GM20000 (cell line): ENCODE measurements around the gene ZFTA.

Experiments
- DNase-seq: peaks from one replicate; pipeline ENCODE4 v3.0.0; 2012; ENCODE audit warnings: low spot score
- CTCF ChIP-seq: IDR thresholded peaks from 2 replicates; pipeline ENCODE4 v1.5.1; 2012; ENCODE audit warnings: mild to moderate bottlenecking, control low read depth; ENCODE audit errors: extremely low read depth, missing control alignments

ZFTA gene

DNA sequence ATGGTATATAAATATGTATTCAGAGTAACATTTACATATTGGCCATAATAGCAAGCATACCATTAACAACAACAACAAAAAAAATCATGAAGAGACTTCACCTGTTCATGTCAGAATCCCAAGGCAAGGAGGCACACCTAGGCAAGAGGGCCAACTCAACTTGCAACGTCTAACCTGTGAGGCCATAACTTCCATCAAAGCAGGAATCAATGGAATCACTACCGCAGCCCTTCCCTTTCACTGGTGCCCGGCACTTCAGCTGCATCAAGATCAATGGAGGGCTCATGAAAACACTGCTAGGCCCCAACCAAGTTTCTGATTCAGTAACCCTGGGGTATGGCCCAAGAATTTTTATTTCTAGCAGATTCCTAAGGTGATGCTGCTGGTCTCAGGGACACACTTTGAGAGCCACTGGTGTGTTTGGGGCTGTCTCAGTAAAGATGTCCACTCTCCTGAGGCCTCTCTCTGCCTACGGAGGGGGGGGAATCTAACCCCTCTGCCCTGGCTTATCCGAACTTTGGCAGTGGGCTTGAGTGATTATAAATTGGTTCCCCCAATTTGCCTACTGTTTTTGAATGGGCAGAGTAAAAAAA, 8.0 kb downstream of the ZFTA start:
- DNase-seq, result no peak
- TF ChIP-seq CTCF, result no peak

- no peak for DNase-seq
- TF ChIP-seq CTCF, result no peak
Measured at GRCh38 chr11:63756919-63757761, 11.4 kb downstream of the ZFTA start.

DNA sequence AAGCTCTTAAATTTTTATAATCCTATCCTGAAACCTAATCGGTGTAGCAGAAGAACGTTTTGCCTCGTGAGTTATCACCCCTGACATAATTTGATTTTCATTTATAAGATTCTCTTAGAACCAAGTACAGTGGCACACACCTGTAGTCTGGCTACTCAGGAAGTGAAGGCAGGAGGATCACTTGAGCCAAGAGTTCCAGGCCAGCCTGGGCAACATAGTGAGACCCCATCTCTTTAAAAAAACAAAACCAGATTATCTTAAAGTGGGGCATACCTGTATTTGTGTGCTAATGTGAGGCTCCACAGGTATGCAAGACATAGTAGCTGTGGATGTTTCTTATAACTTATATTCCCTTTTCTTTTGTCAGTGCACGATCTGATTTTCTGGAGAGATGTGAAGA, 19.0 kb downstream of the ZFTA start:
- TF ChIP-seq CTCF, result no peak
- no peak for DNase-seq

GRCh38 chr11:63747011-63747410, 21.6 kb downstream of the ZFTA start:
- no peak for DNase-seq
- TF ChIP-seq CTCF, result no peak

DNA sequence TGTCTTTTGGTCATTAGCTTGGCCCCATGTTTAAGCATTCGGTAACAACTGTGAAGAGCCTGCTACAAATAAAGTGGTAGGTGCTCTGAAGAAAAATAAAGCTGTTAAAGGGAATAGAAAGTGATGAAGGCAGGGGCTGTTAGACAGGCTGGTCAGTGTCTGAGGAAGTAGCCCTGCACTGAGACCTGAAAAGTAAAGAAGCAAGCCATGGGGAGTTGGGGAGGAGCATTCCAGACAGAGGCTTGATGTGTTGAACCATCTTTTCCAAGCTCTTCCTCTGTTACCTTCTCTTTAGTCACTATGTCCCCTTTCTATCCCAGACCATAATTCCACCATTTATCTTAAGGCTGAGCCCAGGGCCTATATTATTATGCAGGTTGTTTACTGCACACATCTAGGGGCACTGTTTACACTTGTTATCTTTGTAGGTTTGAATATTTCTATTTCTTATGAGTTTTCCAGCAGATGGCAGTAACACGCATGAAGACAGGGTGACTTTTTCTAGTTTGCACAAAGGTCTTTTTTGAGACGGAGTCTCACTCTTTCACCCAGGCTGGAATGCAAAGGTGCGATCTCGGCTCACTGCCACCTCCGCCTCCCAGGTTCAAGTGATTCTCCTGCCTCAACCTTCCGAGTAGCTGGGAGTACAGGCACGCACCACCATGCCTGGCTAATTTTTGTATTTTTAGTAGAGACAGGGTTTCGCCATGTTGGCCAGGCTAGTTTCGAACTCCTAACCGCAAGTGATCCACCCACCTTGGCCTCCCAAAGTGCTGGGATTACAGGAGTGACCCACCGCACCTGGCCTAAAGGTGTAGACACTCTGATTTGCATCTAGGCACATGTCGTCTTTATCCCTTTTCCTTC, 23.0 kb downstream of the ZFTA start:
- no peak for DNase-seq

DNA sequence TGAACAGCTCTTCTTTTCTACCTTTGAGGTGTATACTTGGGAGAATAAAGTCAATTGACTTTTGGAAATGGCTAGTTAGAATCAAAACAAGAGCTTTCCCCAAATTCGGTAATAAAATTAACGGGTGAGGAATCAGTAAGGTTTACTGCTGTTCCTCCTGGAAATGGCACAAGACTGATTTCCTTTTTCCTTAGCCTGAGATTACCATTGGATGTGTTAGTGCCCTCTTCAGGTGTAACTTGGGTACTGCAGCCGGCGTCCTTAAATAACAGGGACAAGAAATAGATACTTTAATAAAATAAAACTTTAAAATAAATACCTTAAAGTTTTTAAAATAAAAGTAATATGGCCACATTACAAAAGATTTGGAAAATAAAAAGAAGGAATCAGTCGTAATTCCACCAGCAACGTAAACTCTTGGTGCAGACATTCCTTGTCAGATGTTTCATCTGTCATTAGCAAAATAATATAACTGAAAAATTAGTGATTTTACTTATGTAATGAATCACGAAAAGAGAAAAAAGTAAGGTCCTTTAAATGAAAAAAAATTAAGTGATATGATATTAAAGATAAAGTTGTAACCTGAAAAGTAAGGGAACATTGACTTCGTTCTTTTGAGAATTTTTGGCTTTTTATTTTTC, 29.7 kb downstream of the ZFTA start:
- TF ChIP-seq CTCF, result peak; percentile 73
- peak; percentile 51 for DNase-seq

More for the DNA sequence above, 23.0 kb downstream of the ZFTA start:
- TF ChIP-seq CTCF, result no peak
